KMS-11 (cell line): ENCODE results near the gene ZRANB1.

Source experiments
- H2AFZ ChIP-seq: fragments of 200-600 bp; sonication (generic); 2 replicates; pipeline ENCODE4 v1.6.1; 2016; ENCODE audit warnings: antibody characterized with exemption, mixed run types, low read depth
- H3K27ac ChIP-seq: fragments of 200-600 bp; sonication (generic); 2 replicates; pipeline ENCODE4 v1.6.1; 2016; ENCODE audit warnings: mild to moderate bottlenecking, mixed run types
- H3K27me3 ChIP-seq: fragments of 200-600 bp; sonication (generic); 2 replicates; pipeline ENCODE4 v1.6.1; 2017; ENCODE audit warnings: mild to moderate bottlenecking, low read depth, mixed run types, moderate library complexity; ENCODE audit not compliant: insufficient read depth
- H3K36me3 ChIP-seq: fragments of 200-600 bp; sonication (generic); 2 replicates; pipeline ENCODE4 v1.6.1; 2017; ENCODE audit warnings: mild to moderate bottlenecking, mixed run types; ENCODE audit not compliant: insufficient read depth
- H3K4me1 ChIP-seq: fragments of 200-600 bp; sonication (generic); 2 replicates; pipeline ENCODE4 v1.6.1; 2016; ENCODE audit warnings: mild to moderate bottlenecking, low read depth, mixed run types; ENCODE audit not compliant: poor library complexity, severe bottlenecking
- H3K4me2 ChIP-seq: fragments of 200-600 bp; sonication (generic); 2 replicates; pipeline ENCODE4 v1.7.0; 2016; ENCODE audit warnings: mild to moderate bottlenecking, mixed run types
- H3K4me3 ChIP-seq: fragments of 200-600 bp; sonication (generic); IDR thresholded peaks from 2 replicates; pipeline ENCODE4 v1.6.1; 2017; ENCODE audit warnings: low read depth, low read length, mixed read lengths; ENCODE audit not compliant: insufficient read depth
- H3K79me2 ChIP-seq: fragments of 200-600 bp; sonication (generic); 2 replicates; pipeline ENCODE4 v1.6.1; 2016; ENCODE audit warnings: low read depth, mixed run types; ENCODE audit not compliant: insufficient read depth
- H3K9ac ChIP-seq: fragments of 200-600 bp; sonication (generic); 2 replicates; pipeline ENCODE4 v1.6.1; 2016; ENCODE audit warnings: mild to moderate bottlenecking, mixed run types
- H4K20me1 ChIP-seq: fragments of 200-600 bp; sonication (generic); 2 replicates; pipeline ENCODE4 v1.6.1; 2016; ENCODE audit warnings: mild to moderate bottlenecking, mixed run types; ENCODE audit not compliant: insufficient read depth
- CTCF ChIP-seq: fragments of 200-600 bp; sonication (generic); conservative IDR thresholded peaks from 2 replicates; pipeline ENCODE4 v1.6.1; 2017; ENCODE audit warnings: low read depth, mild to moderate bottlenecking, antibody characterized with exemption, low read length, moderate library complexity, mixed read lengths

ZRANB1 gene

DNA sequence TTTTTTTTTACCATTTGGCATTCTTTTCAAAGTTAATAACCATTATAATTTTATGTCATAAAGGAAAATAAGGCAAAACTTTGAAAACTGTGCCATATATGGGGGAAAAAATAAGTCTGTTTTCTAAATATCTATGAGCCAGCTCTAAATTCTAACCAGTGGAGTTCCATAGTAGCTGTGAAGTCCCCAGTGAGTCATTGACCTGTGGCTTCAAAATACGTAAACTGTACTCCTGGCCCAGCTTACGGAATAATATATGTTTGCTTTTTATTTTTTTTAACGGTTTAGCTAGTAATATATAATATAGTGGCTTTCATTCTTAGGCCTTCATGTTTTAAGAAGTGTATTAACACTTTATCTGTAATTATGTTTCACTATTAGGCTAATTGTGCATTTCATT, 20.5 kb downstream of the ZRANB1 start:
- H3K9ac ChIP-seq = no peak overlapping the region

GRCh38 chr10:124963866-124964720, 22.2 kb downstream of the ZRANB1 start:
- no peak overlapping the region for H3K27ac ChIP-seq
- peaks cover 9% of the 10 kb centered on the region; the same call in 1 of the 2 replicates for H4K20me1 ChIP-seq
- no peak overlapping the region for H3K9ac ChIP-seq
- H3K4me3 ChIP-seq = no peak overlapping the region
- no peaks in the 10 kb centered on the region for H3K27me3 ChIP-seq
- no peaks in the 10 kb centered on the region for H3K36me3 ChIP-seq
- peaks cover 37% of the 10 kb centered on the region; the same call in 1 of the 2 replicates for H3K79me2 ChIP-seq
- no peak overlapping the region for H2AFZ ChIP-seq
- TF ChIP-seq CTCF = no peak
- H3K4me2 ChIP-seq = no peak overlapping the region
- peaks cover 49% of the 10 kb centered on the region for H3K4me1 ChIP-seq

More for the DNA sequence above, 20.5 kb downstream of the ZRANB1 start:
- H3K79me2 ChIP-seq = peaks cover 53% of the 10 kb centered on the region; the same call in 1 of the 2 replicates
- H3K27ac ChIP-seq = no peak overlapping the region
- H3K4me2 ChIP-seq = no peak overlapping the region
- H3K36me3 ChIP-seq = no peaks in the 10 kb centered on the region
- TF ChIP-seq CTCF = no peak
- no peak overlapping the region for H3K4me3 ChIP-seq
- peaks cover 9% of the 10 kb centered on the region; the same call in 1 of the 2 replicates for H4K20me1 ChIP-seq
- H3K4me1 ChIP-seq = peaks cover 55% of the 10 kb centered on the region
- H2AFZ ChIP-seq = no peak overlapping the region
- H3K27me3 ChIP-seq = no peaks in the 10 kb centered on the region

DNA sequence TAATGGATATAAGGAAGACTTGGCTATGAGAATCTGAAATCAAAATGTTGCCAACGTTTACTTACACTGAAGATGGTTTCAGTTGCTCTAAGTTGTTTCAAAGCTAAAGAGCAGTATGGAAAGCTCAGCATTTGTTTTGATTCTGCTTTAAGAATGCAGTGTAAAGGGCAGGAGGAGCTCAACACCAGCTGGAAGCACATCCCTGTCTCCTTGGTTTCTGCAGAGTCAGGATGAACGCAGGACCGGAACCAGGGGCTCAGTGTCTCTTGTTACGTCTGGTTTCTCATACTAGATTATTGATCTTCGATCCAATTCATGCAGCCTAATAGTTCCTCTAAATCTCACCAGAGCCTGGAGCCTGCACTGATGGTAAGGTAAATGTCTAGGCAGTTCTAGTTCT, 24.1 kb downstream of the ZRANB1 start:
- TF ChIP-seq CTCF = no peak

DNA sequence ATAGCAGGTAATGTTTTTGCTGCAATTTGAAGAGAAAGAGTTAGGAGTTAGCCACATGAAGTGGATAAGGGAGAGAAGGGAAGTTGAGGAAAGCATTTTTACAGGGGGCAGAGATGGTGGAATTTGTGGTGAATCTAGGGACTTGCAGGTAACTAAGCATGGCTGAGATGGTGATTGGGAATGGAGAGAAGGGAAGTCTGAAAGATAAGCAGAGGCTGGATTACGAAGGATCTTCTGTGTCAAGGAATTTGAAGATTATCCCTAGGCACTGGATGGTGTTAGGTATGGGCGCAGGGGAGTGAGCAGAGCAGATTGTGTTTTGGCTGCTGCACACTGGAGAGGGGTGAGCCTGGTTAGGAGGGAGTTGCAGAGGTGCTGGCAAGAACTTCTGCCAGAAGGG, 25.3 kb downstream of the ZRANB1 start:
- Histone ChIP-seq H4K20me1 (no peaks in the 10 kb centered on the region), H3K36me3 (no peaks in the 10 kb centered on the region), H3K27me3 (no peaks in the 10 kb centered on the region), H3K4me2 (no peak overlapping the region), H3K4me1 (peaks cover 49% of the 10 kb centered on the region), H3K4me3 (no peak overlapping the region), H3K79me2 (peaks cover 32% of the 10 kb centered on the region; the same call in 1 of the 2 replicates), H2AFZ (no peak overlapping the region), H3K9ac (no peak overlapping the region), H3K27ac (no peak overlapping the region)
- TF ChIP-seq CTCF = no peak

More for the DNA sequence above, 24.1 kb downstream of the ZRANB1 start:
- Histone ChIP-seq H3K27ac (no peak overlapping the region), H4K20me1 (0 out of 2 replicates have a peak, but pooled peaks cover 3% of the 10 kb centered on the region), H3K4me3 (no peak overlapping the region), H2AFZ (no peak overlapping the region), H3K27me3 (no peaks in the 10 kb centered on the region), H3K9ac (no peak overlapping the region), H3K36me3 (no peaks in the 10 kb centered on the region), H3K79me2 (peaks cover 33% of the 10 kb centered on the region; the same call in 1 of the 2 replicates), H3K4me1 (peaks cover 49% of the 10 kb centered on the region), H3K4me2 (no peak overlapping the region)
